DLD1 (cell line): ENCODE results near the gene SRL.

Experiments used
- in situ Hi-C: cut with HindIII; loops from 2 replicates; pipeline ENCODE4 v1.10.0; 2017; ENCODE audit warnings: low sequenced_read_pairs

Gene SRL

GRCh38 chr16:4204521-4204920 lies 37.4 kb downstream of the SRL start:
- in situ Hi-C loops, result no loop called here

GRCh38 chr16:4203748-4204147 lies 38.1 kb downstream of the SRL start:
- in situ Hi-C loops, result no loop called here

- in situ Hi-C loops, result no loop called here
These were observed 39.1 kb downstream of the SRL start for GRCh38 chr16:4202615-4203345.

- in situ Hi-C loops, result no loop called here
These were observed 41.1 kb downstream of the SRL start for GRCh38 chr16:4200781-4201137.

- in situ Hi-C loops, result no loop called here
These were observed 41.7 kb downstream of the SRL start for GRCh38 chr16:4200000-4200780.

- in situ Hi-C loops, result no loop called here
These were observed 43.1 kb downstream of the SRL start for GRCh38 chr16:4198816-4199215.

- in situ Hi-C loops, result no loop called here
These were observed 47.2 kb downstream of the SRL start for GRCh38 chr16:4194661-4195060.

- in situ Hi-C loops, result no loop called here
These were observed 48.0 kb downstream of the SRL start for GRCh38 chr16:4193920-4194319.

- in situ Hi-C loops, result no loop called here
These were observed 49.7 kb downstream of the SRL start for GRCh38 chr16:4192206-4192605.

GRCh38 chr16:4190712-4191333 lies 51.1 kb downstream of the SRL start:
- in situ Hi-C loops, result no loop called here

GRCh38 chr16:4190086-4190485 lies 51.8 kb downstream of the SRL start:
- in situ Hi-C loops, result no loop called here

GRCh38 chr16:4184038-4184702 lies 57.7 kb downstream of the SRL start:
- in situ Hi-C loops, result no loop called here

- in situ Hi-C loops, result no loop called here
These were observed 58.4 kb downstream of the SRL start for GRCh38 chr16:4183237-4184037.

GRCh38 chr16:4182581-4183236 lies 59.2 kb downstream of the SRL start:
- in situ Hi-C loops, result no loop called here

GRCh38 chr16:4180511-4180910 lies 61.4 kb downstream of the SRL start:
- in situ Hi-C loops, result no loop called here

GRCh38 chr16:4179763-4180260 lies 62.1 kb downstream of the SRL start:
- in situ Hi-C loops, result no loop called here

GRCh38 chr16:4179020-4179419 lies 62.9 kb downstream of the SRL start:
- in situ Hi-C loops, result no loop called here

- in situ Hi-C loops, result no loop called here
These were observed 63.3 kb downstream of the SRL start for GRCh38 chr16:4178468-4179010.

GRCh38 chr16:4176906-4177417 lies 64.9 kb downstream of the SRL start:
- in situ Hi-C loops, result no loop called here
